WTC11 (cell line): Measurements from ENCODE around the gene STAU1. TPM values are rescaled to one million over a fixed set of nuclear protein-coding genes. Genes with fewer than 3 reads are reported as not detected.

Source experiments
- ATAC-seq: fragments of 200-7000 bp; cut with Tn5 transposase; 2 replicates; pipeline ENCODE4 v1.10.0; 2021; ENCODE audit warnings: mild to moderate bottlenecking, moderate library complexity
- CTCF ChIA-PET: fragments of 300-600 bp; sonication (Branson Sonifier 250); formaldehyde crosslinking; loops from one replicate; lab custom pipeline; 2021; ENCODE audit warnings: antibody characterized with exemption; lab: Charles Lee
- POLR2A ChIA-PET: fragments of 350-600 bp; sonication (Branson Sonifier 250); formaldehyde crosslinking; loops from one replicate; lab custom pipeline; 2021; ENCODE audit warnings: antibody characterized with exemption; lab: Charles Lee
- DNase-seq: peaks from one replicate; pipeline ENCODE4 v3.0.0; 2021; ENCODE audit warnings: low spot score
- H3K27ac Mint-ChIP-seq: 2 replicates; pipeline ENCODE4 v1.8.0; 2021; ENCODE audit warnings: mixed read lengths
- H3K27me3 Mint-ChIP-seq: 2 replicates; pipeline ENCODE4 v1.8.0; 2021; ENCODE audit warnings: low read depth, mild to moderate bottlenecking, moderate library complexity, mixed read lengths
- H3K36me3 Mint-ChIP-seq: 2 replicates; pipeline ENCODE4 v1.8.0; 2021; ENCODE audit warnings: mixed read lengths
- H3K4me1 Mint-ChIP-seq: 2 replicates; pipeline ENCODE4 v1.8.0; 2022; ENCODE audit warnings: mixed read lengths
- H3K4me3 Mint-ChIP-seq: 2 replicates; pipeline ENCODE4 v1.8.0; 2021; ENCODE audit warnings: mild to moderate bottlenecking, moderate library complexity, mixed read lengths
- H3K9me3 Mint-ChIP-seq: 2 replicates; pipeline ENCODE4 v1.8.0; 2021; ENCODE audit warnings: mixed read lengths
- CDX4 ChIP-seq: fragments of 250-450 bp; sonication (Bioruptor Pico); IDR thresholded peaks from 2 replicates; pipeline ENCODE4 v1.9.0; 2021; ENCODE audit warnings: moderate library complexity, mild to moderate bottlenecking, inconsistent platforms, borderline replicate concordance
- E2F4 ChIP-seq: sonication (generic); formaldehyde crosslinking; IDR thresholded peaks from 2 replicates; pipeline ENCODE4 v1.8.1; 2022; ENCODE audit warnings: low read depth, mild to moderate bottlenecking, moderate library complexity, missing genetic modification reagents, borderline replicate concordance
- ESRRA ChIP-seq: sonication (generic); formaldehyde crosslinking; IDR thresholded peaks from 2 replicates; pipeline ENCODE4 v1.8.1; 2022; ENCODE audit warnings: mild to moderate bottlenecking, missing genetic modification reagents, borderline replicate concordance
- GTF2I ChIP-seq: fragments of 250-450 bp; sonication (Bioruptor Pico); conservative IDR thresholded peaks from 2 replicates; pipeline ENCODE4 v1.4.0; 2021; ENCODE audit warnings: mild to moderate bottlenecking
- HMGA2 ChIP-seq: fragments of 250-450 bp; sonication (Bioruptor Pico); IDR thresholded peaks from 2 replicates; pipeline ENCODE4 v1.4.0; 2021; ENCODE audit warnings: mild to moderate bottlenecking, moderate library complexity
- HMGXB4 ChIP-seq: sonication (generic); formaldehyde crosslinking; IDR thresholded peaks from 2 replicates; pipeline ENCODE4 v1.8.1; 2023; ENCODE audit warnings: mild to moderate bottlenecking, moderate library complexity, missing genetic modification reagents
- JUN ChIP-seq: sonication (generic); formaldehyde crosslinking; IDR thresholded peaks from 2 replicates; pipeline ENCODE4 v1.8.0; 2023; ENCODE audit warnings: mild to moderate bottlenecking, missing genetic modification reagents
- MLX ChIP-seq: sonication (generic); formaldehyde crosslinking; IDR thresholded peaks from 2 replicates; pipeline ENCODE4 v1.8.1; 2023; ENCODE audit warnings: mild to moderate bottlenecking, missing genetic modification reagents, moderate library complexity
- NFYB ChIP-seq: sonication (generic); formaldehyde crosslinking; conservative IDR thresholded peaks from 2 replicates; pipeline ENCODE4 v1.8.0; 2022; ENCODE audit warnings: low read depth, missing genetic modification reagents
- NR2C2 ChIP-seq: sonication (generic); formaldehyde crosslinking; IDR thresholded peaks from 2 replicates; pipeline ENCODE4 v1.8.0; 2022; ENCODE audit warnings: mild to moderate bottlenecking, missing genetic modification reagents
- PREB ChIP-seq: sonication (generic); formaldehyde crosslinking; IDR thresholded peaks from 2 replicates; pipeline ENCODE4 v1.8.1; 2022; ENCODE audit warnings: mild to moderate bottlenecking, missing genetic modification reagents, moderate library complexity, borderline replicate concordance
- RELA ChIP-seq: sonication (generic); formaldehyde crosslinking; IDR thresholded peaks from 2 replicates; pipeline ENCODE4 v1.8.1; 2022; ENCODE audit warnings: missing genetic modification reagents, mild to moderate bottlenecking, borderline replicate concordance
- SOX15 ChIP-seq: fragments of 250-450 bp; sonication (Bioruptor Pico); IDR thresholded peaks from 2 replicates; pipeline ENCODE4 v1.9.0; 2021; ENCODE audit warnings: mild to moderate bottlenecking
- STAT6 ChIP-seq: sonication (generic); formaldehyde crosslinking; conservative IDR thresholded peaks from 2 replicates; pipeline ENCODE4 v1.8.1; 2023; ENCODE audit warnings: mild to moderate bottlenecking, low read depth, missing genetic modification reagents, moderate library complexity
- ZNF263 ChIP-seq: sonication (generic); formaldehyde crosslinking; IDR thresholded peaks from 2 replicates; pipeline ENCODE4 v1.8.1; 2022; ENCODE audit warnings: low read depth, mild to moderate bottlenecking, moderate library complexity, missing genetic modification reagents
- ZNF425 ChIP-seq: fragments of 250-450 bp; sonication (Bioruptor Pico); conservative IDR thresholded peaks from 2 replicates; pipeline ENCODE4 v1.9.0; 2021; ENCODE audit warnings: mild to moderate bottlenecking
- ZNF532 ChIP-seq: fragments of 250-450 bp; sonication (Bioruptor Pico); IDR thresholded peaks from 2 replicates; pipeline ENCODE4 v1.9.0; 2021; ENCODE audit warnings: mild to moderate bottlenecking, borderline replicate concordance
- total RNA-seq: library from RNA; stranded (reverse); gene quantifications from 3 replicates; pipeline ENCODE4 v1.2.3, GENCODE V29; 2021

The STAU1 gene
- total RNA-seq, 1 experiment from 2014 or later, result 92.6 TPM

- TF ChIP-seq E2F4 (CRISPR knock-in tag) (no peak), GTF2I (CRISPR knock-in tag) (no peak), RELA (CRISPR knock-in tag) (no peak), ESRRA (CRISPR knock-in tag) (no peak), HMGXB4 (CRISPR knock-in tag) (no peak), NFYB (CRISPR knock-in tag) (no peak), MLX (CRISPR knock-in tag) (no peak), STAT6 (CRISPR knock-in tag) (no peak), ZNF425 (no peak)
These were observed 15.6 kb upstream of the STAU1 start (continued) for GRCh38 chr20:49203746-49204145.

- Mint-ChIP-seq H3K9me3 (no peaks in the 10 kb centered on the region), H3K36me3 (no peaks in the 10 kb centered on the region), H3K4me3 (no peak overlapping the region), H3K27ac (no peak overlapping the region), H3K4me1 (no peaks in the 10 kb centered on the region), H3K27me3 (no peaks in the 10 kb centered on the region)
- POLR2A ChIA-PET, result interaction anchor here (0.9 kb wide), 1 partner anchor 14 kb away, joined by 3 read pairs; no protein-coding TSS in a partner anchor
- DNase-seq, result no peak
- CTCF ChIA-PET, result interaction anchor here (0.9 to 1.6 kb wide), 2 partner anchors 13 to 16 kb away, joined by 3 read pairs; partner anchors contain the start of gene DDX27
- ATAC-seq, result no peak
- TF ChIP-seq PREB (CRISPR knock-in tag), result no peak
- no peak for TF ChIP-seq ZNF532 (CRISPR knock-in tag)
- no peak for TF ChIP-seq CDX4 (CRISPR knock-in tag)
- TF ChIP-seq E2F4 (CRISPR knock-in tag), result no peak
- TF ChIP-seq SOX15 (CRISPR knock-in tag), result no peak
- no peak for TF ChIP-seq ZNF263 (CRISPR knock-in tag)
- no peak for TF ChIP-seq JUN (CRISPR knock-in tag)
- no peak for TF ChIP-seq NR2C2
- TF ChIP-seq HMGA2, result no peak
These were observed 14.9 kb upstream of the STAU1 start for GRCh38 chr20:49203011-49203410.
